Stomach smooth muscle (tissue), 2 donors: ENCODE data around the gene CDK4.

Source experiments
- H3K27ac ChIP-seq: one replicate; pipeline ENCODE4 v1.7.0; 2013; ENCODE audit warnings: mild to moderate bottlenecking, low read length, inconsistent platforms
- H3K27me3 ChIP-seq, 2 donors: one replicate each; pipeline ENCODE4 v1.7.0; 2013; ENCODE audit warnings: low read length in 2 of 2; ENCODE audit not compliant: insufficient read depth in 2 of 2, control insufficient read depth in 1 of 2
- H3K36me3 ChIP-seq, 2 donors: one replicate each; pipeline ENCODE4 v1.7.0; 2013; ENCODE audit warnings: low read length in 2 of 2; ENCODE audit not compliant: control insufficient read depth in 2 of 2, insufficient read depth in 2 of 2
- H3K4me1 ChIP-seq: one replicate; pipeline ENCODE4 v1.7.0; 2013; ENCODE audit warnings: low read length; ENCODE audit not compliant: control insufficient read depth, insufficient read depth
- H3K4me3 ChIP-seq, 2 donors: one replicate each; pipeline ENCODE4 v1.7.0; 2013; ENCODE audit warnings: low read length in 2 of 2
- H3K9ac ChIP-seq, 2 donors: one replicate each; pipeline ENCODE4 v1.7.0; 2013; ENCODE audit warnings: low read length in 2 of 2, mild to moderate bottlenecking in 1 of 2
- H3K9me3 ChIP-seq, 2 donors: one replicate each; pipeline ENCODE4 v1.7.0; 2013; ENCODE audit warnings: low read length in 2 of 2; ENCODE audit not compliant: control insufficient read depth in 2 of 2
- donor health status: healthy.
- donor health status: Pancreatic carcinoma.

Gene CDK4

DNA sequence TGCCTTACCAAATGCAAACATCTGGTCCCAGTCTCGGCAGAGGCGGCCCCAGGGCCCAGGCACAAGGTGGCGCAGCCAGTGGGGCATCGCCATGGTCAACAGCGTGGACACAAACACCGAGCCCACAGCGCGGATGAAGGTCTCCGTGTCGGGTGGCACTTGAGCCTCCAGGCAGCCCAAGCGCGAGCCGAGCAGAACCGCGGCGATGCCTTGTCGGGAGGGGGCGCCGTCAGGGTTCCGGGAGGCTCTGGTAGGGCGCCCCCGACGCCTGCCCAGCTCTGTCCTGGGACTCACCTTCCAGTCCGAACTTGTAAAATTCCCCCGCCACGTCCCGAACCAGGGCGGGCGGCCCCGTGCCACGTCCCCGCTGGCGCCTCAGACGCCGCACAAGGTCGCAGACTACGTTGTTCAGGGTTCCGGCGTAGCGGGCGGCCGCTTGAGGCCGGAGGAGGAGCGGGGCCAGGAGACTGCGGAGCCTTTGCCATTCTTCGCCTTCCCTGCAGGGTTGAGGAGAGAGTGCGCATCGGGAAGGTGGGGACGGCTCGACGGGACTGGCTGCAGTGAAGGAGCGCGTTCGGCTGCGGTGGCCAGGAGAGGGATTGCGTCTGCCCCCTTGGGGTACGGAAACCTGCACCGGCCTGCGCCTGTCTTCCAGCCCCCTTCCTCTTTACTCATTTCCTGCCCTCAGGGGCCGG is 13.0 kb upstream of the CDK4 start:
- no peak overlapping the region for H3K27ac ChIP-seq
- peaks cover 29% of the 10 kb centered on the region for H3K4me1 ChIP-seq
- H3K9me3 ChIP-seq = no peaks in the 10 kb centered on the region
- peaks cover 46 to 48% of the 10 kb centered on the region in 2 donors for H3K27me3 ChIP-seq
- peaks cover 0 to 8% of the 10 kb centered on the region in 2 donors for H3K36me3 ChIP-seq
- H3K9ac ChIP-seq = no peak overlapping the region
- peak overlapping the region; percentile 21 to 74 for H3K4me3 ChIP-seq

DNA sequence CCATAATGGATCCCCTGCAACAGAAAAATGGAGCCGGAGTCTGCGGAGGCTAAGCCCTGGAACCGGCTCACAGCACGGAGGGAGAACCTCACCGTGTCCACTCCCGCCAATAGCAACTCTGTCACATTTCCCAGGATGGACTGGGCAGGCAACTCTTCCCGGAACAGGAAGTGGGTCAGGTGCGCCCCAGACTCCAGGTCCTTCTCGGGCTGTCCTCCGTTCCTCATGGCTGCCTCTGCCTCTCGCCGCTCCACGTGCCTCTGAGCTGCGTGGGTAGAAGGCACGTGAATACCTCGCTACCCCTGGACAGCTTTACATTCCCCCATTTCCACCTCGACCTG is 12.5 kb upstream of the CDK4 start:
- peaks cover 0 to 8% of the 10 kb centered on the region in 2 donors for H3K36me3 ChIP-seq
- H3K27ac ChIP-seq = no peak overlapping the region
- H3K4me1 ChIP-seq = peaks cover 29% of the 10 kb centered on the region
- no peak overlapping the region for H3K9ac ChIP-seq
- H3K9me3 ChIP-seq = no peaks in the 10 kb centered on the region
- H3K4me3 ChIP-seq = peak overlapping the region; percentile 21 to 74
- H3K27me3 ChIP-seq = peaks cover 46 to 48% of the 10 kb centered on the region in 2 donors

DNA sequence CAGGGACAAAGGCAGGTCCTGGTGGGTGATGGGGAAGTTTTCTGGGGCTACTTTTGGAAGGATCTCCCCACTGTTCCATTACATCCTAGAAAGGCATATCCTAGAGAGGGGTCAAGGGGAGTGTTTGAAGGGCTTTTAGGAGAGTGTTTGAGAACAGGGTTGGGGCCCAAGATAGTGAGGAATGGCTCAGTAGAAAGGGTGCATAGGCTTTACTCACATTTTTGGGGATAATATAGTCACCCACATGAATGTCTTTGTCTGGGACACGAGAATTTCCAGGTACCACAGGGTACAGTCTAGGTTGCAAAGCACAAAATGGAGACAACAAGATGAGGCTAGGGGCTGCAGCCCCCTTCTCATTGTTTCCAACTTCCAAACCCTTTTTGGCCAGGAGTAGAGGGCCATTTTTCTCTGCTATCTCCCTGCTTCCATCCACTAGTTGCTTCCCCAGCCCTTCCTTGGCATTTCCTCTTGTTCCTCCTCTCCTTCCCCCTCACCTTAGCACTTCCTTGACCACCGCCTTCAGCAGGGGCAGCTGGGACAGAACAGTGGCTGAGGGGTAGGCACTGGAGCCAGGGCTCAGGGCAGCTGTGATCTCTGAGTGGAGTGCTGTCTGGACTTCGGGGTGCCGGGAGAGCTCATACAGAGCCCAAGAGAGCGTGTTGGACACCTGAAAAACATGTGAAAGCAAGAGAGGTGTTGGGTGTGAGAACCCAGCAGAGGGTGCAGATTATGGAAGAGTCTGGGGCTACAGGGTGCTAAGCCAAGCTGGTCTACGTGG is 12.0 kb upstream of the CDK4 start:
- Histone ChIP-seq H3K36me3 (peaks cover 4 to 7% of the 10 kb centered on the region in 2 donors), H3K27ac (no peak overlapping the region), H3K27me3 (peaks cover 46 to 48% of the 10 kb centered on the region in 2 donors), H3K9me3 (no peaks in the 10 kb centered on the region), H3K4me3 (peak overlapping the region in 1 of 2 donors; percentile 74), H3K9ac (no peak overlapping the region), H3K4me1 (peaks cover 29% of the 10 kb centered on the region)

DNA sequence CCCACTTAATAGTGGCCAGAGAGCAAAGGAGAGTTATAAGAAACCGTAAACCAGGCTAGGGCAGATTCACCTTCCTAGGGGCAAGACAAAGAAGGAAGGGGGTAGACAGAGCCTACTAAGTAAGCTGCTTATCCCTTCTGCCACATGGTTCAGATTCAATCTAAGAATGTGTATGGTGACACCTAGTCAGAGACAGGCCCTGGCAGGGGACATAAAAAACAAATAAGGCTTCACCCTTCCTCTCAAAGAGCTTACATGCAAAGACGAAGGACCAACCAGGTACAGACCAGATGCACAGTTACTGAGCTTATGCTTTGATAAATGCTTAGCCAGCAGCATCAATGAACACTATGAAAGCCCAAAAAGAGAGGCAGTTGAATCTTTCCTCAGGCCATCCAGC is 10.4 kb upstream of the CDK4 start:
- Histone ChIP-seq H3K36me3 (peaks cover 17% of the 10 kb centered on the region in 2 donors), H3K4me3 (no peak overlapping the region), H3K27ac (no peak overlapping the region), H3K4me1 (peaks cover 29% of the 10 kb centered on the region), H3K9ac (no peak overlapping the region), H3K27me3 (peaks cover 46 to 48% of the 10 kb centered on the region in 2 donors), H3K9me3 (no peaks in the 10 kb centered on the region)

DNA sequence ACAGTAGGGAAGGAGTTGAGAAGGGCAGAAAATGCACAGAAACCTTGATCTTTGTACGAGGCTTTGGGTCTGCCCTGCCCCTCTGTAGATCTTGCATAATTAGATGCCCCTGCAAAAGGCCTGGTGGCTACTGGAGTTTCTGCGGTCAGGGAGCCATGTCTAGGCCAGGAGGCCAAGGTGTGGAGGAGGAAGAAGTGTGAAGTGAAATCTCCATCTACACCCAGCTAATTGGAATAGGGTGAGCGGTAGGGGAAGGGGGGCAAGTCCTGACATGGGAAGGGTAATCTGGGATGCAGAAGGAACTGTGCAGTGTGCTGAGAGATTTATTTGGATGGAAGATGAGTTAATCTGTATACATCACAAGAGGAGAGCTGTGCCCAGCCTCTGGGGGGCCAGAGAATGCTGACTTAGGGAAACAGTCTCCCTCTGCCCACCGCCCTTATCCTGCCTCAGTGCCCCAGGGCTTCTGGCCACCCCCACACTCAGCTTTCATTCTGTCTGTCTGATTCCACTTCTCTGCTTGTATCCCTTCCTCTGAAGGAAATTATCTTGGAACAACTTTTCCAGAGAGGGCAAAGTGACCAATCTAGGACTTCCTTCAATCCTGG is 9.4 kb upstream of the CDK4 start:
- H3K9ac ChIP-seq = no peak overlapping the region
- H3K4me3 ChIP-seq = no peak overlapping the region
- H3K36me3 ChIP-seq = peaks cover 17% of the 10 kb centered on the region in 2 donors
- peaks cover 45 to 46% of the 10 kb centered on the region in 2 donors for H3K27me3 ChIP-seq
- no peaks in the 10 kb centered on the region for H3K9me3 ChIP-seq
- H3K27ac ChIP-seq = no peak overlapping the region
- H3K4me1 ChIP-seq = peaks cover 21% of the 10 kb centered on the region

DNA sequence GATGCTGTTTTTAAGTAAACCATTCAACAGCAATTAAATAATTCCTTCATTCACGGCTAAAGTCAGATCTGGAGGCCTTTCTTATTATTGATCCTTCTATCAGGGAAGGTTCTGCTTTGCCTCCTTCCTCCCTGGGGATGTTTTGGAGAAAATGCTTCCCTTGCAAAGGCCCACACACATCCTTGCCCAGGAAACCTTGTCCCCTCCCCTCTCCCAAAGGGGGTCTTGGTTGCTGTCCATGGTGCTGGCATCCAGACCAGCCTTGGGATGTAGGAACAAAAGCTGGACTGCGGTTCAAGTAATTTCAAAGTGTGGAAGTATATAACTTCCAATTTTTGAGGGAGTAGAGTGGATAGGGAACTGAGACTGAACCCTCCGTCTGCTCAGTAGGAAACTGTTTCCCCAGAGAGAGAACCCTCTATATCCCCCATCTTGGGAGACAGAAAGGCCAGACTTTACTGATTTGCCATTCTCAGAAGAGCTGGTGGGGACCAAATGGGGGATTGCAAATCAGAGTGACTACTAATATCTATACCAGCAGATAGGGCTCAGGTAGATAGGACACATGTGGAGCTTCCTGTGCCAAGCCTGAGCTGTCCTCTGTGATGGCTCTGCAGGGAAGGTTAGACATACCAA is 8.4 kb upstream of the CDK4 start:
- Histone ChIP-seq H3K27me3 (peaks cover 37 to 39% of the 10 kb centered on the region in 2 donors), H3K27ac (no peak overlapping the region), H3K9ac (no peak overlapping the region), H3K9me3 (no peaks in the 10 kb centered on the region), H3K36me3 (peaks cover 17% of the 10 kb centered on the region in 2 donors), H3K4me1 (peaks cover 15% of the 10 kb centered on the region), H3K4me3 (no peak overlapping the region)

DNA sequence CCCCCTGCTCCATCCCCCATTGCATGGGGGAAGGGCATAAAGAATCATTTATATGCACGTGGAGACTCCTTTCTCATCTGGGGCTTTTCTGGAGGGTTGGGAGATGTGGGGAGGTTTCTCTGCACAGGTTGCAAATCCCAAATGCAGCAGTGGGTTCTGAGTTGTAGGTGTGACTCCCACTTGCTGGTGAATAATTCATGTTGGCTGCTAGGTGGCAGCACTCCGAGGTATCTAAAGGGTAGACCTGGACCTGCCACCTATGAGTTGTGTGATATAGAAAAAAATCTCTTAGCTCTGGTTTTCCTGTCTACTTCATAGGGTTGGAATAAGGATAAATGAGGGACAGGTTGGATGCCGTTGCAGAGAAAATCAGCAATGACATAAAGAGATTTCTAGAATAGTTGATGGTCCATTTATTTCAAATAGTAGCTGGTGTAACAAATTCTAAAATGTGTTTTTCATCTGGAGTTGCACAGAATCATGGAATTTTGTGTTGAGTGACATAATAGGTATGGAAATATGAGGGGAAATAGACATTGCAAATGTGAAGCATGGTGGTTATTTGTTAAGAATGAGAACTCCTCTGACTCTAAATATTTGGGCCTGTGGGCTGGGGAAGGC is 7.4 kb upstream of the CDK4 start:
- H3K4me1 ChIP-seq = peaks cover 9% of the 10 kb centered on the region
- no peaks in the 10 kb centered on the region for H3K9me3 ChIP-seq
- no peak overlapping the region for H3K27ac ChIP-seq
- peaks cover 27 to 29% of the 10 kb centered on the region in 2 donors for H3K27me3 ChIP-seq
- no peak overlapping the region for H3K4me3 ChIP-seq
- H3K36me3 ChIP-seq = peaks cover 17% of the 10 kb centered on the region in 2 donors
- no peak overlapping the region for H3K9ac ChIP-seq

DNA sequence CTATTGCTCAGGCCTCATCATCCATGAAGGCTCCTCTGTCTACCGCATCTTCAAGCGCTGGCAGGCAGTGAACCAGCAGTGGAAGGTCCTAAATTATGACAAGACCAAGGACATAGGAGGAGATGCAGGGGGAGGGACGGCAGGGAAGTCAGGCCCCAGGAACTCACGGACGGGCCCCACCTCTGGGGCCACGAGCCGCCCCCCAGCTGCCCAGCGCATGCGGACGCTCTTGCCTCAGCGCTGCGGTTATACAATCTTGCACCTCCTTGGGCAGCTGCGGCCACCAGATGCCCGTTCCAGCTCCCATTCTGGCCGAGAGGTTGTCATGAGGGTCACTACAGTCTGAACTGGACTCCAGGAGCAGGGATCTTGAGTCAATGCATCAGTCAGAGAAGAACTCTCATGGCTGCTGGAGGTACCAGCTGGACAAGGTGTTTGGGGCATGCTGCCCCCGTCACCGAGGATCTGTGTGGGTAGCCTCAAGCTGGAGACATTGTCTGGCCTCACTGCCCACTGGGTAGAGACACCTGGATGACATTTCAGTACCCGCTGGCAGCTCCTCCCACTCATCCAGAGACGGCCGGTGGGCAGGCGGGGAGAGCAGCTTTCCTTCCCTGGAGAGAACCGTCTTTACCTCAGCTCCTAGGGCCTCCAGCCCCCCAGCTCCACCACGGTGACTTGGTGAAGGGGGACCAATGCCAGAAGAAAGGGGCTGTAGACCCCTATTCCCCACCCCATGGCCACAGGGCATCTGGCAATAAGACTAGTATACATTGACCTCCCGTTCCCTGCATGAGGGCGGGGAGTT is 6.6 kb upstream of the CDK4 start:
- Histone ChIP-seq H3K27ac (no peak overlapping the region), H3K36me3 (peaks cover 17% of the 10 kb centered on the region in 2 donors), H3K9ac (no peak overlapping the region), H3K27me3 (peaks cover 20 to 22% of the 10 kb centered on the region in 2 donors), H3K9me3 (no peaks in the 10 kb centered on the region), H3K4me1 (peaks cover 13% of the 10 kb centered on the region), H3K4me3 (no peak overlapping the region)

DNA sequence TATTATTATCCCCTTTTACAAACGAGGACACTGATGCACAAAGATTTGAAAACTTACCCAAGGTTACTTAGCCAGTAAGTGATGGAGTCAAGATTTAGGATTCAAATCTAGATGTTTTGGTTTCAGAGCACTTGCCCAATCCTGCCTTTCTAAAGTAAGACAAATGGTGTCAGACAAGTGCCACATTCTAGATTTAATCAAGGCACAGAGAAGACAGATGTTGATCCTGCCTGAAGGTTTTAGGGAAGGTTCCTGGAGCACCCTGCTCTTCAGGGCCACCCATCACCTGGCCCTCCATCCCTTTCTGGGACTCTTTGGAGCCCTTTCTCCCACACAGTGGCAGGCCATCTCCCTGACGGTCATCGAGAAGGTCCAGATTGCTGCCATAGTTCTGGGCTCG is 5.7 kb upstream of the CDK4 start:
- H3K27ac ChIP-seq = no peak overlapping the region
- H3K4me3 ChIP-seq = no peak overlapping the region
- H3K4me1 ChIP-seq = peaks cover 13% of the 10 kb centered on the region
- H3K36me3 ChIP-seq = peaks cover 17% of the 10 kb centered on the region in 2 donors
- H3K27me3 ChIP-seq = peaks cover 10 to 12% of the 10 kb centered on the region in 2 donors
- H3K9me3 ChIP-seq = no peaks in the 10 kb centered on the region
- H3K9ac ChIP-seq = no peak overlapping the region
